ENCODE results near the gene MBNL2.

The MBNL2 gene

DNA sequence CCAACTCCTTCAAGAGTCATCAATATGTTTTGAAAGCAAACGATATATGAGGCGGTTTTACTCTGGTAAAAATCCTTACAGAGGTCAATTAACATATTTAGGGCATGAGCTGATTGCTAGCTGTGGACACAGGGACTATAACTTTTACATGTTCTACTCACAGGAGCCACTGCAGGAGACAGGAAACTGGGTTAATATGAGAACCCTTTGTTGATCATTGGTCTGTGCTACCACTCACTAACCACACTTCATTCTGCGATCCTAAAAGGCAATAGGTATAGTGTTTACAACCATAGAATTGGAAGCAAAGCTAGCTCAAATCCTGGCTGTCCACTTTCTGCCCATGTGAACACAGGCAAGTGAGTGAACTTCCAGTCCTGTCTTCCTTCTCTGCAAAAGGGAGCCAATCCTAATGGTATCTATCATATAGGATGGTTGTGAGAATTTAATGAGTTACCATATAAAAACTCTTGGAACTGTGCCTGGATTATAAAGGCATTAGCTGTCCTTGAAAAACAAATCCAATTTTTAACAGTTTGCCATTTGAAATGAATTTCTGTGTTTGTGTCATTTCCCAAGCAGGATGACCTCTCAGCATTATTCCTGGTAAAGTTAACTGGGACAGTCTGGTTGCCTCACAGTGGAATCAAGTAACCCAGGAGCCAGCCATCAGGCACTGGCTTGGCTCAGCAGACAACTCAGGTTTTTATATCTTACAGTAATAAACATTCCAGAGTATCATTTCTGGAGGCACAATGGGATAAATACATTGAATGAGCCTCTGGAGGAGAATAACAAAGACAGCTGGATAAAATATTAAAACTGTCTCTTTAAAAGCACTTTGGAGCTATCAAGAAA, 182.0 kb downstream of the MBNL2 start:
- no peak for DNase-seq (ENCODE audit: low read depth in 1 of 2, low spot score in 1 of 2)

DNA sequence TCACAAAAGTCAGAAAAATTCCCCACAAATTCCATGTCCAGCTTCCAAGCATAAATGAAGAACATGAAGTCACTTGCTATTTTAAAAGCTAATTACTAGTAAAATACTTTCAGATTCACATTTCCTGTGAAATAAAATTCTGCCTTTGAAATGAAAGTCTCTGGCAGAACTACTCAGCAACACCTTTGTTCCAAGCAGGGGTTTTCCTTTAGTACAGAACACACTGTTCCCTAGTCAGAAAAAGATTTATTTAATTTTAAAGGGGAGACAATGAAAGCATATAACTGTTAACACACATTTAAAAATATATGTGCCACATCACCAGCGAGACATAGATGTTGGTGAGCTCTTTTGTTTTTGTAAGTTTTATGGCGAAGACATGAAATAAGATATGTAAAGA, 185.4 kb downstream of the MBNL2 start:
- no peak for DNase-seq (ENCODE audit: low read depth in 1 of 2, low spot score in 1 of 2)

DNA sequence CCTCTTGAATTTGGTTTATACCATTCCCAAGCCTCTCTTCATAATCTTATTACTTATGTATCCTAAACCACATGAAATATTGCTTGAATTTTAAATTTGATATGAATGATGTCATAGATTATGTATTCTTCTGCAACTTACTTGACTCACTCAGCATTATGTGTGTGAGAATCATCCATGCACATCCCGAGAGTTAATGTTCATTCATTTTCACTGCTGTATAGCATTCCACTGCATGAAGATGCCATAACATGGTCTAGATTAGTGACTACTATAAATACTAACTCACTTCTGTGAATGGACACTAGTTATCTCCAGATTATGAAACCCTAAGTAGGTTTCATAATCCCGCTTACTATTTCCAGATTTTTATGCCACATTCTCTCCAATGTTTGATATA, 186.8 kb downstream of the MBNL2 start:
- no peak for DNase-seq (ENCODE audit: low read depth in 1 of 2, low spot score in 1 of 2)

DNA sequence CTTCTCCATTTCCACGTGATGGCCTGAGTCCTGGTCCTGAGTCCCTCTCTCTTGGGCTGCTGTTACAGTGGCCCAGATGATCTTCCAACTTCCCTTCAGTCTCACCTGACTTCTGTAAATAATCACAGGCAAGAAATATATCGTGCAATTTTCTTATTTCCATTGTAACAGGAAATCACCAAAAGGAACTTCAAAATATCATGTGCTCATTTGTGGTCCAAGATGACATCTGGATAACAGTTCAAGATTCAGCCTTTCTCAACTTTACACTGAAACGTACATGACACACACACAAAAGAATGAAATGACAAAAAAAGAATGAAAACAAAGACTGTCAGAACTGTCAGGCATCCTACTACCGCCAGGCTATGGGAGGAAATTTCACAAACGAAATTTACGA, 189.9 kb downstream of the MBNL2 start:
- no peak for DNase-seq (ENCODE audit: low read depth in 1 of 2, low spot score in 1 of 2)

DNA sequence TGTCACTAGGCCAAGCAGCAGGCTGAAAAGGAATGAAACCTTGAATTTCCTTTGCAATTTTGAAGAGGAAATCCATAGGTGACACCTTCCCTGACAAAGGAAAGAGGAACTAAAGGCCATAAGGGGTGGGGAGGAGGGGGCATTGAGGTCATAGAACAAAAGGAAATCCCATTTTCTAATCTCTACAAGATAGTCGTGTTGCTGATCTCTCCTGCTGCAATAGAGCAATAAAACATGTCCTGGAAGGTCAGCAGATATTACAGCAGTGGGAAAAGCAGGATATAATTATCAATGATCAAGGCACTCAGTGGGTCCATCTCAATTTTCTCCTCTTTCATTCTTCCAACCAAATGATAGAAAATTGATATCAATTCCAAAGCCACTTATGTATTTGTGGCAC, 191.6 kb downstream of the MBNL2 start:
- no peak for DNase-seq (ENCODE audit: low read depth in 1 of 2, low spot score in 1 of 2)

DNA sequence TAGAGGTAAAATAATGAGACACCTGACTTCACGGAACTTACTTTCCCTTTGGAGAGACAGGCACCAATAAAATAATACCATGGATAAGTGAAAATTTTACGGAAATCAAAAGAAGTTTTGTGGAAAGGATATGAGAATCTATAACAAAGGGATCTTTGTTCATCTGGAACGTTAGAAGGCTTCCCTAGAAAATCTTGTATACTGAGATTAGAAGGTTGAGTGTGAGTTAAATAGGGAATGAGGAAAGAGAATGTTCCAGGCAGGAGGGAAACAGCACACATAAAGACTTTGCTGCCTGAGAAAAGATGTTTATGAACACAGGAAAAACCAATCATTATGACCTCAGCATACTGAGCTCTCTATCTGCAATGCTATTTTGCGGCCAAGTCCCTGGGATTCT, 192.3 kb downstream of the MBNL2 start:
- DNase-seq (ENCODE audit: low read depth in 1 of 2, low spot score in 1 of 2): no peak

DNA sequence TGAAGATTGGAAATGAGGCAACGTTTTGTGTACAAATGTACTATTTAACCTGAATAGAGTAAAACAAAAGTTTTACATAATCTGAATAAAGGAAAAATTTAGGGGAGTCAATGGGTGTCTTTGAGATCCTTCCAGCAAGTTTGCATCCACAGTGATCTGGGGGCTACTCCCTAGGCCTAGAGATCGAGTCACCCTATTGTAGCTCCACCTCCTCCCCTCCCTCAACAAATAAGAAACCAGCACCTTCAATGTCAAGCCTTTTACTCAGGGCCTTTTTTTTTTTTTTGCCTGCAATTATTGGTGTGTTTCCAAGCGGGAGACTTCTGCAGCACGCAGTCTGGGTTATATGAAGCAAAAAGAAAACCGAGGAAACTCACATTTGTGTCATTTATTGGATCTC, 195.6 kb downstream of the MBNL2 start:
- no peak for DNase-seq (ENCODE audit: low read depth in 1 of 2, low spot score in 1 of 2)

DNA sequence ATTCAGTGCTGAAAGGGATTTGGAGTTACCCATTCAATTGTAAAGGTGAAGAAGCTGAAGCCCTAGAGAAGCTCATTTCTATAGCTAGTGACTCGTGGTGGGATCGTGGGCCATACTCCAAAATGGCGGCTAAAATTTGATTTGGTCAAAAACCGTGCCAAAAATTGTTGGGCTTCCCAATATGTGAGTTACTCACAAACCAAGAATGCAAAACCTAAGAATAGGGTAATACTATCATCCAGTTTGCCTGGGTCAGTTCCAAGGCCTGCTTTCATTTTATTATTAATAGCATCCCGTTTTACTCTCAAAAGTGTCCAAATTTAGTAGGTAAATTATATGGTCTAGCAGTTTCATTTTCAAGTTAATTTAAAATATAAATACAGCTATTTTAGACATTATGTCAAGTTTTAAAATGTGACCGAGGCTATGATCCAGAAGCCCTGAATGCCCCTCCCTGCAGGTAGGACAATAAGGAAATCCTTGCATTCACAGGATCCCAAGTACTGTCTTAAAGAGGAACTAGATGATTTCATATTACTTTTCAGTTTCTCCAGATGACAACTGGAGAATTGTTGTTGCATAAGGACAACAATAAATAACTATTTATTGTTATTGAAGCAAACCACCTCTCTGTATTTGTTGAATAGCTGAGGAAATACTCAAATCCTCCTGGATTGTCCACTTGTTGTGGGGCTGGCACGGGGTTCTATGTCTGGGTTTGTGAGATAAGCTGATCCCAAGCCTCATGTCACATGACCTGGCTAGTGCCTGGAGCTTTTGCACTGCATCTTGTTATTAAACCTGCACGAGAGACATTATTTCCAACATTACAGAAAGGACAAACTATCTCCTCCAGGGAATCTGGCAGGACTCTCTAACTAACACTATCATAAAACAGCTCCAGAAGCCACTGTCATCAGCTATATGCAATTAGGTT, 200.3 kb downstream of the MBNL2 start:
- no peak for DNase-seq (ENCODE audit: low read depth in 1 of 2, low spot score in 1 of 2)

DNA sequence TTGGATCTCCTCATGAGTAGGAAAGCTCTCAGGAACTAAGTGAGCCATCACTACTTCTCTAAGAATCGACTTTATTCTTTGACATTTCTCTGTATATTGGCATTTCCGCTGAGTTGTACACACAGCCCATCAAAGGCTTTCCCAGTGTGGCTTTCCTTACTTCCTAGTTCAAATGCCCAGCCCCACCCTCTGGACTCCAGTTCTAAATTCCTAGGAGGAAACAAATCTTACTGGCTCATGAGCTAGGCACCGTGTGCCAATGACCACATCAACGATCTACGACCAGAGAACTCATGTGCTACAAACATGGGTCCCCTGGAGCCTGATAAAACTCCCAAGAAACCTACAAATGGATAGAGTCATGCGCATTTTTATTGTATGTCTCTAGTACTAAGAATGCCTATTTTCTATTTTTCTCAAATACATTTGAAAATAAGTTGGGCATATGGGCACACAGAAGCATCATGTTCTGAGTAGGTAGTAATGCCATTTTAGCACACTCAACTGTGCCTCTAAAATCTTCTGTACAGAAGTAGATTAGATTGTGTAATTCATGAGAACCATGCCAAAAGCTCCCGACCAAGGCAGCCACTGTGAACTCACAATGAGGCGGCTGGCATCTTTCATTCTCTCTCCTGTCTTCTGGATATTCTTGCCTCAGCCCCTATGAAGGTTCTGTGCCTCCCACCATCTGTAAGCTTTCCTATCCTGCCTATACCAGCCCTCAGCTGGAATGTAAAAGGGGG, 201.3 kb downstream of the MBNL2 start:
- DNase-seq (ENCODE audit: low read depth in 1 of 2, low spot score in 1 of 2): no peak

DNA sequence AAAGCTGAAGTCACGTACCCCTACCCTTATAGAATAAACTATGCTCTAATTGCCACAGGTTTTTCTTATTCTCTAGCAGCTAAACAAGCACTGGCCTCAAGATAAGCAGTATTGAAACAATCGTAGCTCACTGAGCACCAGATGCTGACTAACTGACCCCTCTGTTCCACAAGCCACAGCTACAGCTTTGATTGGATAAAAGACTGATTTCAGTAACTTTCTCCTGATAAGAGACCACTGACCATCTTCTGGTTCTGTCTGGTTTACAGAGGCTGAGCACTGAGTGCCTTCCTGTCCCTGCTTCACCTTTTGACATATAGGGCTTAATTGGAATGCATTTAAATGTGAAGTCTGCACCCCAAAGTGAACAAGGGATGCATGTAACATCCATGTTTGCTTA, 203.5 kb downstream of the MBNL2 start:
- no peak for DNase-seq (ENCODE audit: low read depth in 1 of 2, low spot score in 1 of 2)

DNA sequence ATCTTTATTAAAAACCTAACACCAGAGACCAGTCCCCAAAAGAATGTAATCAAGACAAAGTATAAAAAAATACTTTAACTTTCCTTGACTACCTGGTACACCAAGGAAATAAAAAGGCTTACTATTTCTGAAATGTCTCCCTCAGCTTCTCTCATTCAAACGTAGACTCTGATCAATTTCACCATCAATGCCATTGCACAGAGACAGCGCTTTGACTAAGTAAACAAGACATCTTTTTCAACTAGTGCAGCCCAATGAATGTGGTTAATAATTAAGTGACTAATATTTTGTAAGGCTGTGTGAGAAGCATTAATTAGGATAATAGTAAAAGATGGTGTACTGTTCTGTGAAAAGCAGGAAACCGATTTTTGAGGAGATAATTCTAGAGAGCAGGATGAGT, 204.6 kb downstream of the MBNL2 start:
- no peak for DNase-seq (ENCODE audit: low read depth in 1 of 2, low spot score in 1 of 2)

DNA sequence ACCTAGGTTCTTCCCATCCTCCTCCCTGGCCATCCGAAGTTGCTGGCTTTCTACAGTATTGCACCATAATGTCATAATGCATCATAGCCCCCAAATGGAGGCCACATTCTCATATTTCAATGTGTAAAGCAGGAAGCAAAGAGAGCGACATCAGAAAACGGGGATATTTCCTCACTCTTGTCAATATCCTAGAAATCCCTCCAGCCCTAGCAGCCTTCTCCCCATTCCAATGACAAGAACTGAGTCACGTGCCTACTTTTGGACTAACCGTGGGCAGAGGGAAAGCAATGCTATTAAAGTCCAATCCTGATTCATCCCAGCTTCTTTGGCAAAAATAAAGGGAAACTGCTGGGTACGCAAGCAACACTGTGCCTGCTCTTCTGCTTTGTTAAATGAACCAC, 207.5 kb downstream of the MBNL2 start:
- no peak for DNase-seq (ENCODE audit: low read depth in 1 of 2, low spot score in 1 of 2)

DNA sequence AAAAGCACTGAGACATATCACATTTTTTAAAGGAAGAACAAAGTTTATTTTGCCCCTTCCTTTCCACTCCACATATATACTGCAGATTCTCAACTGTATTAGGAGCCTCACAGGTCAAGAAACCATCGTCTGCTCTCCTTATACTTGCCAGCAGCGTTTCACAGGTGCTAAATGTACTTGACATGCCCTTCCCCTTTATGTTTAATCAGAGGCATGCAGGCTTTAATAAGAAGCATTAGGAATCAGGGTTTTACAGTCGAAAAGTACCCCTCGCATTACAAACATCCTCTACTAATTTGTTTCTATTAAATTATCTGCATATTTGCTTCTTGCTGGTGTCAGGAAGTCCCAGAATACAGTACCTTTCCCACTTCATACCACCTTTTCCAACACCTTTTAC, 208.2 kb downstream of the MBNL2 start:
- no peak for DNase-seq (ENCODE audit: low read depth in 1 of 2, low spot score in 1 of 2)

DNA sequence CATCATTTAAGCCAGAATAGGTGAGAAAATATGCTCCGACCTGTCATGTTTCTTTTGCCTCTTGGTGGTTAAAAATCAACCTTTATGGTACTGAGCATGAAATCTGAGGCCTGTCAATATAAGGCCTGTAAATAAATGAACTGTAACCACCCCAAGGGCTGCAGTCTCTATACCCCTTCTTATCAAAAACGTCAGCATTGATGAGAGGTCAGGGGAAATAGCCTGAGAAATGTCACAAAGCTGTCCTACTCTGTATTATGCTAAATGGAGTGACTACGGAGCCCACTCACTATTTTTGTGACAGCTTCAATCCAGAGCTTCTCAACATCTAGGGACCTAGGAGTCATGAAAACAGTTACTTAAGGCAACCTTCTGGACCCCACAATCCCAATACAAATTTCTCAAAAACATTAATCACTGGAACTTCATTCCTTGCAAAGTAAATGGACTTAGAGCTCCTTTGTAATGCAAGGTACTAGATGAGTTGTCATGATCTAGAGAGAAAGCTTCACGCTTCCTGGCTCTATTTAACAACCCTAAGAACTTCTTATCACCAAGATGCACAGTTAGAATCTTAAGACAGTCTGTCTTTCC, 209.1 kb downstream of the MBNL2 start:
- no peak for DNase-seq (ENCODE audit: low read depth in 1 of 2, low spot score in 1 of 2)

DNA sequence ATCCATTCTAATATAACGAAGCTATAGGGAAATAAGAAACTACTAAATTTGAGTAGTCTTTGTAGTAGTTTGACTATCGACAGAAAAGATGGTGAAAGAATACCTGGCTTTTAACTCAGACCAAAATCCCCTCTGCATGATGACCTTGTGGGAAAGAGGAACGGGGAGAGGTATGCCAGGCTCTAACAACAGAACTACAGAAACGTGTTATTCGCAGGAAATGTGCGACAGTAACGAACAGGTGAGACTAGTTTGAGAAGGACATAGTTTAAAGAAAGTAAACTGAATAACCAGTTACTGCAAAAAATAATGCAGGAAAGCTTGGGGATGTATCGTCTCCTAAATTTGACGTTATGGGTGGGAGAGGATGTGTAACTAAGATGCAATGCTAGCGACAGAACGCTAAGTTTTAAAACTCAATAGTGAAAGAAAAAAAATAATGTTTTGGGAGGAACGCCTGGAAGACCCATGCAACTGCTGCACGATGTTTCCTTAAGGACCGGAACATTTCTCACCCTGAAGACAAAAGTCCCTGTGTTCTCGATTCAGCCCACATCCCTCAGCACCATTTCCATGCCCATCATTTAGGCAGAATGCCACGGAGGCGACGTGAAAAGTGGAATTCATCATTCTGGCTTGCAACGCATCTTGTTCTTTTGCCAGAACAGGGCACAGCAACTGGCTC, 210.2 kb downstream of the MBNL2 start:
- no peak for DNase-seq (ENCODE audit: low read depth in 1 of 2, low spot score in 1 of 2)

DNA sequence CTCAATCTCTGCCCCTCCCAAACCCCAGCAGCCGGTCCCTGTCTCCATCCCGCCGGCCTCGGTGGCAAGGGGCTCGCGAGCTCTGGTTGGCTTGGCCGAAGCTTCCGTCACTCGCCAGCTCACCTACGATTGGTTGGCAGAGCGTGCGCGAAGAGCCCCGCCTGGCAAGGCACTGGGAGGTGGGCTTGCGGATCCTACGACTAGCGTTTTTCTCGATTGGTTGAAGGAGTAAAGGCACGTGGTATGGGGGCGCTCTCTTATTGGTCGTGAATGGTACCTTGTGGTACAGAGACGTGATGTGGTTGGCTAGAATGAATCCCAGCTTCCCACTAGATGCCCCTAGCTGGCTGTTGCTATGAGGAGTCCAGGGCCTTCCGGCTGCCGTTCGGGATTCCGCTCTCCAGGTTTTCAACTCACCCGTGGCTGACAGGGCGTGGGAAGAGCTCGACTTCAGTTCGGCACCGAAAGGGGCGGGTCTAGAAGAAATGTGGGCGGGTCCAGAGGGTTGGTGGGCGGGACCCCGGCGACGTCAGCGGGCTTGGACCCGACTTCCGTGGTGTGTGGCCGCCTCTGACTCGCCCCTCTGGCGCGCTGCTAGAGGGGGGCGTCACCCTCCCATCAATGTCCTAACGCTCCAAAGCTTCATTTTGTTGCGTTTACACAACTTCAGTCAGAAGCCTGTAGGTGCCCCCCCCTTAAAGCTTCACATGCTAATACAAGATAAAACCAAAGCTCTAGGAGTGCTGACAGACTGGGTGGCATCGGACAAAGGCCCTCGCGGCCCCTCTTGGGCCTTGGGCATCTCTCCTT, 211.0 kb downstream of the MBNL2 start:
- DNase-seq (ENCODE audit: low read depth in 1 of 2, low spot score in 1 of 2): peak; percentile 94 to 97

DNA sequence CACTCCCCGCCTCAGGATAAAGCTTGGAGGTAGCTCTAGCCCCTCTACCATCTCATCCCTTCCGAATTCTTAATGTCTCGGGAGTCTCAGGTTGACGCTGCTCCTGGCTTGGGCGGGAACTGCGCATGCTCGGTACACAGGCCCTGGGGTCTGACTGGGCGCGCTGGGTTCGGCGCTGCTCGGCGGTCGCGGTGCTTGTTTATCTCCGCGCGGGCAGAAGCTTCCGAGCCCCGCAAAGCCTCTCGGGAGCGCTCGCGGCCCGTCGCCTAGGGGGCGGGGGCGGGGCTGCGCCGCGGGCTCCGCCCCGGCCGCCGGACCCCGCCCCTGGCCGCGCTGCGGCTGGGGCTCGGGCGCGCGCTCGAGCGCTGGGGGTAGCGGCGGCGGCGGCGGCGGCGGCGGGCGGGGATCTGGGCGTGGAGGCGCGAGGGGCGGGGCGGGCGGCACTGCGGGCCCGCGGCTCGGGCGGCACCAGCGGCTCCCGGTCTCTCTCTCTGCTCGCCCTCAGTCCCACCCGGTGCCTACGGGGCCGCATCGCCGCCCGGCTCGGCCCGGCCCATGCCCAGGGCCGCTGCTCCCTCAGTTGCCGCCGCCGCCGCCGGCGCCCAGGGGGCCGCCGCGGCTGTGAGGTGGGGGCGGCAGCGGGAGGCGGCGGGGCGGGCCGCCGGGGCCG, 211.7 kb downstream of the MBNL2 start, which contains the start of gene RAP2A:
Gene RAP2A (plus strand): TSS at position 443 of the 670 bp plus-strand sequence. CDS start 302 bp downstream, outside the sequence.
- peak; percentile 78 to 84 for DNase-seq (ENCODE audit: low read depth in 1 of 2, low spot score in 1 of 2)

DNA sequence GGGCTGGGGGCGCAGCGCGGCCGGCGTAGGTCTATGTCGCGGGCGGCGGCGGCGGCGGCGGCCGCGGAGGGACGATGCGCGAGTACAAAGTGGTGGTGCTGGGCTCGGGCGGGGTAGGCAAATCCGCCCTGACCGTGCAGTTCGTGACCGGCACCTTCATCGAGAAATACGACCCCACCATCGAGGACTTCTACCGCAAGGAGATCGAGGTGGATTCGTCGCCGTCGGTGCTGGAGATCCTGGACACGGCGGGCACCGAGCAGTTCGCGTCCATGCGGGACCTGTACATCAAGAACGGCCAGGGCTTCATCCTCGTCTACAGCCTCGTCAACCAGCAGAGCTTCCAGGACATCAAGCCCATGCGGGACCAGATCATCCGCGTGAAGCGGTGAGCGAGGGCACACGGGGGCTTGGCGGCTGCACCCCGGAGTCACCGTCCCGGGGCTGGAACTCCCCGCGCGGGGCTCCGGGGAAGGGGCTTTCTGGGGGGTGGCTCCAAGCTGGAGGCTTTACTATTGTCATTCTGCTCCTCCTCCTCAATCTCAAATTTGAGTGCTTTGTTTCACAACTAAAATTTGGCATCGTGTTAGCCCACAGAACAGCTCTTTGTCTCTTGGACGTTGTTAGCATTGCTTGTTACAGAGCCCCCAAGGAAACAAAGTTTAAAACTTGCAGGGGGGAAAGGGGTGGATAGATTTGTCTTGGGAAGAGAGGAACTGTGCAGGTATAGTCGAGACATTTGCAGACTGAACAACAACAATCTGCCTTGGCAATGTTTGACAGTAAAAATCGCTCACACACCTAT, 212.5 kb downstream of the MBNL2 start:
- peak; percentile 6 to 25 for DNase-seq (ENCODE audit: low read depth in 1 of 2, low spot score in 1 of 2)

All from activated T-helper 1 cell treated with anti-CD3 and anti-CD28 coated beads, Interleukin-2, amount 50 U/mL, for 16 hours (primary cell).